Rectal smooth muscle tissue (tissue), 1 donor: ENCODE results near the gene CHI3L2.
A peak's percentile ranks its signal among the peaks of the same experiment; 100 is the strongest.
"Not testable (repeated sequence)": the region's sequence is repeated elsewhere in the genome, so short reads cannot be mapped to it uniquely, and the experiment has no call there.

ENCODE experiments used
- H3K27ac ChIP-seq: one replicate; pipeline ENCODE4 v1.7.0; 2013; ENCODE audit warnings: low read depth, low read length, inconsistent platforms
- H3K27me3 ChIP-seq: one replicate; pipeline ENCODE4 v1.7.0; 2013; ENCODE audit warnings: low read length; ENCODE audit not compliant: control insufficient read depth, insufficient read depth
- H3K36me3 ChIP-seq: one replicate; pipeline ENCODE4 v1.7.0; 2013; ENCODE audit warnings: low read length; ENCODE audit not compliant: control insufficient read depth, insufficient read depth
- H3K4me1 ChIP-seq: one replicate; pipeline ENCODE4 v1.7.0; 2013; ENCODE audit warnings: low read length; ENCODE audit not compliant: control insufficient read depth, insufficient read depth
- H3K4me3 ChIP-seq: one replicate; pipeline ENCODE4 v1.7.0; 2013; ENCODE audit warnings: low read length
- H3K9ac ChIP-seq: one replicate; pipeline ENCODE4 v1.7.0; 2013; ENCODE audit warnings: low read length

Gene CHI3L2

GRCh38 chr1:111204983-111205713, 22.4 kb upstream of the CHI3L2 start:
- peak overlapping the region; percentile 66 for H3K4me3 ChIP-seq
- peaks cover 6% of the 10 kb centered on the region for H3K27me3 ChIP-seq
- H3K36me3 ChIP-seq, result no peaks in the 10 kb centered on the region
- no peak overlapping the region for H3K27ac ChIP-seq
- H3K4me1 ChIP-seq, result no peaks in the 10 kb centered on the region
- H3K9ac ChIP-seq, result no peak overlapping the region

DNA sequence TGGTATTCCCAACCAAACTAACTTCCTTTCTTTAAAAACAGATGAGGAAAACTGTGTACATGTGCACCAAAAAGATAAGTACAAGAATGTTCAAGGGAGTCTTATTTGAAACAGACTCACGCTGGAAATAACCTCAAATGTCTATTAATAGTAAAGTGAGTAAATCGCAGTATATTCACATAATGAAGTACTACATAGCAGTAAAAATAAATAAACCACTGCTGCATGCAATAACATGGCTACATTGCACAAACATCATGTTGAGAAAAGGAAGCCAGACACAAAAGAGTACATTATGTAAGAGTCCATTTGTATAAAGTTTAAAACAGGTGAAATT, 21.8 kb upstream of the CHI3L2 start:
- no peak overlapping the region for H3K27ac ChIP-seq
- no peaks in the 10 kb centered on the region for H3K4me1 ChIP-seq
- no peak overlapping the region for H3K9ac ChIP-seq
- H3K36me3 ChIP-seq, result no peaks in the 10 kb centered on the region
- no peak overlapping the region for H3K4me3 ChIP-seq
- H3K27me3 ChIP-seq, result peaks cover 6% of the 10 kb centered on the region

DNA sequence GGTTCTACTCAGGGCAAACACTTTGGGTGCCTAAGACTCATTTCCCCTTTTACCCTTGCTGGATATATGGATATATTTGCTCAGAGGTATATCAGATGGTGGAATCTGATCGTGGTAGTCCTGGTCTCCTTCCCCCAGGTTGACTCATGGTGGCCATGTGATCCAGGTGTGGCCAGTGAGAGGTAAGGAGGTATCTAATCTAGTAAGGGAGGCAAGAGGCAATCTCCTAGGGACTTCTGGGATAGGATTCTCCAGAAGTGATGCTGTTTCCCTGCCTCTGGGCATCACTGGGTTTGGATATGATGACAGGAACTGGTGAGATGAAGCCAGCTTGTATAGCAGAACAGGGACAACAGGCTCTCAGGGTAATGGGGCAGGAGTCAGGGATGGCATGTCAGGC, 18.6 kb upstream of the CHI3L2 start:
- Histone ChIP-seq H3K4me1 (no peaks in the 10 kb centered on the region), H3K36me3 (no peaks in the 10 kb centered on the region), H3K9ac (no peak overlapping the region), H3K4me3 (no peak overlapping the region), H3K27me3 (peaks cover 6% of the 10 kb centered on the region), H3K27ac (no peak overlapping the region)

DNA sequence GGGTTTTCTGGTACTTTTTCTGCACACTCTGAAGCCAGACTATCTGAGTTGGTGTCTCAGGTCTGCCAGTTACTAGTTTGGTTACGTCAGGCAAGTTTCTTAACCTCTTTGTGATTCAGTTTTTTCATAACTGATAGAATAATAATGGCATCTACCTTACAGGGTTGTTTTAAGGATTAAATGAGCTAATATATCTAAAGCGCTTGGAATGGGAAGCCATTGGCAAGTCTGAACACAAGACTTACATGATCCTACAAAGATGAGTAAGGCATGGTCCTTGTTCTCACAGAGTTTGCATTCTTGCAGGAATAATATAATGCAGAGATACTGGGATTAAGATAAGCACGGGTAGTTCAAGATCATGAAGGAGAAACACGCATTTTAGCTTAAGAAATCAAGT, 17.9 kb upstream of the CHI3L2 start:
- H3K36me3 ChIP-seq, result no peaks in the 10 kb centered on the region
- no peak overlapping the region for H3K4me3 ChIP-seq
- peaks cover 3% of the 10 kb centered on the region for H3K27me3 ChIP-seq
- H3K9ac ChIP-seq, result no peak overlapping the region
- no peak overlapping the region for H3K27ac ChIP-seq
- no peaks in the 10 kb centered on the region for H3K4me1 ChIP-seq

DNA sequence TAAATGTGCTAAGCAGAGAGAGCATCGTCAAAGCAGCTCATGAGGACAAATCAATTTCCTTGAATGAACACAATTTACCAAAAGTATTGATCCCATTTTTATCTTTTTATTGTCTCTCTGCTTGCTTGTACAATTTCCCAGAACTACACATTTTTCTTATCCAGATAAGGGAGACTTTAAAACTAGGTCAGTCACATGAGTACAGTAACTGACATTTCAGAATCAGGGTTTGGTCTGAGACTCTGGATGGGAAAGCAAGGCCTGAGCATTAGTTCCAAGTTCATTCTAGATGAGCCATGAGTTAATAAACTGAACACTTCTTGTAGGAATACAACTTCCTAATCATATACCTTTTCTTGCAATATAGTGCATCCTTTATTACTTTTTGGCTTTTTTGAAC, 15.6 kb upstream of the CHI3L2 start:
- Histone ChIP-seq H3K4me3 (no peak overlapping the region), H3K27ac (no peak overlapping the region), H3K27me3 (no peaks in the 10 kb centered on the region), H3K9ac (no peak overlapping the region), H3K4me1 (no peaks in the 10 kb centered on the region), H3K36me3 (no peaks in the 10 kb centered on the region)

- Histone ChIP-seq H3K4me3 (no peak overlapping the region), H3K27ac (no peak overlapping the region), H3K4me1 (no peaks in the 10 kb centered on the region), H3K9ac (no peak overlapping the region), H3K27me3 (no peaks in the 10 kb centered on the region), H3K36me3 (no peaks in the 10 kb centered on the region)
These were observed 14.7 kb upstream of the CHI3L2 start for GRCh38 chr1:111212634-111213335.

DNA sequence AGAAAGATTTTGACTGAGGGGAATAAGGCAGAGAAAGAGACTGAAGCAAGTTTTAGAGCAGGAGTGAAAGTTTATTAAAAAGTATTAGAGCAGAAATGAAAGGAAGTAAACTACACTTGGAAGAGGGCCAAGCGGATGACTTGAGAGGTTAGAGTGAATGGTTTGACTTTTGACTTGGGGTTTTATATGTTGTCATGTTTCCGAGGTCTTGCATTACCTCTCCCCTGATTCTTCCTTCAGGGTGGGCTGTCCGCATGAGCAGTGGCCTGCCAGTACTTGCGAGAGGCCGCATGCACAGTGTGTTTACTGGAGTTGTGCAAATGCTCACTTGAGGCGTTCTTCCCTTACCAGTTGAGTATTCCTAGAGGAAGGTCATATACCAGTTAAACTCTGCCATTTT, 14.1 kb upstream of the CHI3L2 start:
- Histone ChIP-seq H3K4me3 (no peak overlapping the region), H3K9ac (no peak overlapping the region), H3K27me3 (no peaks in the 10 kb centered on the region), H3K27ac (no peak overlapping the region), H3K36me3 (no peaks in the 10 kb centered on the region), H3K4me1 (no peaks in the 10 kb centered on the region)

GRCh38 chr1:111214074-111214801, 13.3 kb upstream of the CHI3L2 start:
- H3K27ac ChIP-seq, result no peak overlapping the region
- H3K27me3 ChIP-seq, result no peaks in the 10 kb centered on the region
- no peak overlapping the region for H3K4me3 ChIP-seq
- H3K4me1 ChIP-seq, result no peaks in the 10 kb centered on the region
- no peaks in the 10 kb centered on the region for H3K36me3 ChIP-seq
- no peak overlapping the region for H3K9ac ChIP-seq

DNA sequence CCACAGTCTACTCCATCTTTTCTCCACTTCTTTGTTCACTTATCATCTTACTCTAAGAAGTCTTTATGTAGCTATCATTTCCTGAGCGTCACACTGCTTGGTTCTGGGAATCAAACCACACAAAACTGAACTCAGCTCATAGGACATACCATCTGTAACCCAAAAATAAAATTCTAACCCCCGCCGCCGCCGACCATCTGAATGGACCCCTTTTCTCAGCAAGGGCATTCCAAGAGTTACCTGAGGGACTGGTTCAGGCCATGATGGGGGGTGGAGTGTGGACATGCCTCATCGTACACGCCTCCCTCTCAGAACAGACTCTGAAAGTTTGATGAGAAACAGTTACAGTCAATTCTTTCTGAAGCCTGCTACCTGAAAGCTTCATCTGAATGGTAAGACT, 12.6 kb upstream of the CHI3L2 start:
- Histone ChIP-seq H3K4me3 (no peak overlapping the region), H3K27me3 (no peaks in the 10 kb centered on the region), H3K36me3 (no peaks in the 10 kb centered on the region), H3K4me1 (no peaks in the 10 kb centered on the region), H3K9ac (no peak overlapping the region), H3K27ac (no peak overlapping the region)

DNA sequence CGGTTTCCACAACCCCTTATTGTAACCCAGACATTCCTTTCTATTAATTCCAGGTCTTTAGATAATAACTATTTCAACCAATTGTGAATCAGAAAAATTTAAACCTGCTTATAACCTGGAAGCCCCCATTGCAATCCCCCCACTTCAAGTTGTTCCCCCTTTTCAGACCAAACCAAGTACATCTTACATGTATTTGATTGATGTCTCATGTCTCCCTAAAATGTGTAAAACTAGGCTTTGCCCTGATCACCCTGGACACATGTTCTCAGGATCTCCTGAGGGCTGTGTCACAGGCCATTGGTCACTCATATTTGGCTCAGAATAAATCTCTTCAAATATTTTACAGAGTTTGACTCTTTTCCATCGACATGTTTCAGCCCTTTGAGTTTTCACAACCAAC, 12.2 kb upstream of the CHI3L2 start:
- not testable (repeated sequence) for H3K27ac ChIP-seq, H3K4me3 ChIP-seq, H3K36me3 ChIP-seq, H3K4me1 ChIP-seq, H3K27me3 ChIP-seq, H3K9ac ChIP-seq

DNA sequence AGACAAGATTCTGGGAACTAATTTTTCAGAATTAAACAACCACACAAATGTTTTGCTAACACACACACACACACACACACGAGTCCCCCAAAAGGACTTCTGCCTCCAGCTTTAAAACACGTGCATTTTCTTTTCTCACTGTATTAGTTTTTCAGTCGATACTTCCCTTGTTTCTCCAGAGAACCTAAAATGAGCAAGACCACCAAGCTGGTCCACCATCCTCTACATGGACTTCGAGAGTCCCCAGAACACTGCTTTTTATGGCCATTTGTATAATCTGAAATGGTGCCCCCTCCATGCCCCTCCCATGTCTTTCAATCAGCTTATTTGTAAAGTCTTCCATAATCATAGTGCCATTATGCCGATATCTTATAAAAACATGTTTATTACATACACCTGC, 10.8 kb upstream of the CHI3L2 start:
- Histone ChIP-seq H3K27me3 (no peaks in the 10 kb centered on the region), H3K9ac (no peak overlapping the region), H3K4me1 (no peaks in the 10 kb centered on the region), H3K36me3 (no peaks in the 10 kb centered on the region), H3K4me3 (no peak overlapping the region), H3K27ac (no peak overlapping the region)

DNA sequence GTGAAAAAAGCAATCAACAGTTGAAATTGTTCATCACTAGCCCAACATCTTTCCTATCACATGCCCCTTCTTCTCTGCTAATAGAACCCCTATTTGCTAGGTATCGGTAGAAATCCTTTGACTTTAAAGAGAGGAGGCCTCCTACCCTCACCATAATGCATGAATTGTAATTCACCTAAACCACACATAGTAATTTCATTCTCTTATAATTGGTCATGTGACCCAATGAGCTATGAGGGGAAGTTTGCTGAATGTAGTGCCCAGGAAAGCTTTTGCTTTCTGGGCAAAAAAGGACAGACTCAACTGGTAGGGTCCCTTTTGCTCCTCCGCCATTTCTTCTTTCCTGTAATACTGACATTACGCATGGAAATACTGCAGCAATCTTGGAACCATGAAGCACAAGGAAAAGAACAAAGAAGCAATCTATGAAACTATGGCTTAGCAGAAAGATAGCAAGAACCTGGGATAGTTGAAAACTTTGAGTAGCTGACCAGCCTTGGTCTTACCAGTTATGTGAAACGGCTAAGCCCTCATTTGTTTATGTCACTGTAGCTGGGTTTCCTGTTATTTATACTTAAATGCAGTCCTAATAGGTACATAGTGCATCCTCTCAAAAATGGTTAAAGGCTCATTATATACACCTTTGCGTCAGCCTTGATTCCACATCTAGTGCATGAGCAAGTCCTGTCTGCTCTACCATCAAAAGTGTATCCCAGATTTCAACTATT, 10.2 kb upstream of the CHI3L2 start:
- no peaks in the 10 kb centered on the region for H3K4me1 ChIP-seq
- no peaks in the 10 kb centered on the region for H3K27me3 ChIP-seq
- H3K27ac ChIP-seq, result no peak overlapping the region
- no peak overlapping the region for H3K4me3 ChIP-seq
- no peak overlapping the region for H3K9ac ChIP-seq
- no peaks in the 10 kb centered on the region for H3K36me3 ChIP-seq
